GM12891 (cell line): Measurements from ENCODE around the gene PGS1.

Source experiments
- POLR2A ChIP-seq: IDR thresholded peaks from 2 replicates; pipeline ENCODE4 v1.6.1; 2011; ENCODE audit warnings: low read depth, low read length, control low read depth
- POLR2AphosphoS5 ChIP-seq: IDR thresholded peaks from 2 replicates; pipeline ENCODE4 v1.6.1; 2011; ENCODE audit warnings: low read depth, low read length, control low read depth

DNA sequence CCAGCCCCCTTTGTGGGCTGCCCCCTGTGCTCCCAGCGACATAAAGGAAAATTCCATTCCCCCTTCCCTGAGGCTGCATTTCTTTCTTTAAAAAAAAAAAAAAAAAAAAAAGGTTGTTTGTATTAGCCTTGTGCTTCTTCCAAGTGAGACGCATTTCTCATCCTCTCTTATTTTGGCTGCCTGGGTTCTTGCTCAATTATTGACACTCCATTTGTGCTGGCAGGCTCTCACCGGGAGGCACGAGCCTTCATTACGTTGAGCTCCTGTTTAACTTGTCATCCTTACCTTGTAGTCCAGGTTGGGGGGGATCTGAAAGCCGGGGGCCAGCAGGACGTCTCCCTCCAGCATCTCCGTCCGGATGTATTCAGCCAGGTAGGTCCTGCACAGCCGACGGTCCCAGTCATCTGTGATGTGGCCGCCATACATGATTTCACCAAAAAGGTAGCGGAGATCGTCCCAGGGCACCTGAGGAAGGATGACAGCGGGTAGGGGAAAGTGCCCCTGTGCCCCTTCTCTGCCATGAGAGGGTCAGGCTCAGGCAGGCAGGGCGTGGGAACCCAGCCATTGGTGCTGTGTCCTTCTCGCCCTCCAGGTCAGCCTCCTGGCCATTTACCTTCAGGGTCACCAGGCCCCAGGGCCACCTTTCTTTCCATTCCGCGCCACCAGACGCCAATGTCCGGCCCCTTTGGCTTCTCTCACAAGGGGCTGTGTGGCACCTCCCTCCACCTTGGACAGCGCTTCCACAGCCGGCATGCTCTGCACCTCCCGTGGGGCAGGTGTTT lies 50.6 kb downstream of the PGS1 start:
- TF ChIP-seq POLR2AphosphoS5 = no peak
- no peak for TF ChIP-seq POLR2A
